Astrocyte (in vitro differentiated cells and primary cell): Measurements from ENCODE around the gene SYNE1. TPM values are rescaled to one million over a fixed set of nuclear protein-coding genes. Genes with fewer than 3 reads are reported as not detected.

Experiments
- DNase-seq: peaks from one replicate; pipeline ENCODE4 v3.0.0-alpha.2; 2010; ENCODE audit warnings: low read depth
- FAIRE-seq: peaks from 2 replicates; lab custom pipeline; 2011; peaks lifted over from hg19 to GRCh38; lab: Jason Lieb, UNC
- H2AFZ ChIP-seq: 2 replicates; pipeline ENCODE4 v1.6.0; 2012; ENCODE audit warnings: low read depth, low read length, inconsistent platforms
- H3K27ac ChIP-seq: 2 replicates; pipeline ENCODE4 v1.5.1; 2011; ENCODE audit warnings: low read depth, low read length, inconsistent platforms
- H3K27me3 ChIP-seq: 2 replicates; pipeline ENCODE4 v1.6.0; 2011; ENCODE audit warnings: low read length, inconsistent platforms; ENCODE audit not compliant: insufficient read depth
- H3K36me3 ChIP-seq: 2 replicates; pipeline ENCODE4 v1.5.1; 2011; ENCODE audit warnings: low read length, inconsistent platforms; ENCODE audit not compliant: insufficient read depth
- H3K4me1 ChIP-seq: 2 replicates; pipeline ENCODE4 v1.5.1; 2011; ENCODE audit warnings: low read length, inconsistent platforms; ENCODE audit not compliant: insufficient read depth
- H3K4me2 ChIP-seq: 2 replicates; pipeline ENCODE4 v1.6.0; 2012; ENCODE audit warnings: low read length, inconsistent platforms
- H3K4me3 ChIP-seq: 2 replicates; pipeline ENCODE4 v1.5.1; 2011; ENCODE audit warnings: low read depth, mild to moderate bottlenecking, low read length, inconsistent platforms; ENCODE audit not compliant: insufficient read depth
- H3K79me2 ChIP-seq: 2 replicates; pipeline ENCODE4 v1.6.0; 2012; ENCODE audit warnings: mild to moderate bottlenecking, low read length, inconsistent platforms; ENCODE audit not compliant: insufficient read depth
- H3K9ac ChIP-seq: 2 replicates; pipeline ENCODE4 v1.6.0; 2012; ENCODE audit warnings: mild to moderate bottlenecking, low read length, inconsistent platforms
- H3K9me3 ChIP-seq: 2 replicates; pipeline ENCODE4 v1.5.1; 2012; ENCODE audit warnings: low read depth, mild to moderate bottlenecking, low read length, inconsistent platforms; ENCODE audit not compliant: insufficient read depth
- H4K20me1 ChIP-seq: 2 replicates; pipeline ENCODE4 v1.6.0; 2012; ENCODE audit warnings: low read length, inconsistent platforms; ENCODE audit not compliant: insufficient read depth
- H3K27ac Mint-ChIP-seq: one replicate; pipeline ENCODE4 v1.8.0; 2021; ENCODE audit warnings: mild to moderate bottlenecking, mixed read lengths; ENCODE audit not compliant: unreplicated experiment
- H3K27me3 Mint-ChIP-seq: one replicate; pipeline ENCODE4 v1.8.0; 2021; ENCODE audit warnings: low read depth, mixed read lengths; ENCODE audit not compliant: unreplicated experiment
- H3K36me3 Mint-ChIP-seq: one replicate; pipeline ENCODE4 v1.8.0; 2021; ENCODE audit warnings: low read depth, mixed read lengths; ENCODE audit not compliant: unreplicated experiment
- H3K4me1 Mint-ChIP-seq: one replicate; pipeline ENCODE4 v1.8.0; 2021; ENCODE audit warnings: low read depth, mixed read lengths; ENCODE audit not compliant: unreplicated experiment
- H3K4me3 Mint-ChIP-seq: one replicate; pipeline ENCODE4 v1.8.0; 2021; ENCODE audit warnings: mild to moderate bottlenecking, moderate library complexity, mixed read lengths; ENCODE audit not compliant: unreplicated experiment
- H3K9me3 Mint-ChIP-seq: one replicate; pipeline ENCODE4 v1.8.0; 2021; ENCODE audit warnings: mild to moderate bottlenecking, mixed read lengths; ENCODE audit not compliant: unreplicated experiment
- EZH2 ChIP-seq: IDR thresholded peaks from 2 replicates; pipeline ENCODE4 v1.6.1; 2012; ENCODE audit warnings: mild to moderate bottlenecking, low read length, inconsistent platforms; ENCODE audit not compliant: insufficient read depth
- total RNA-seq: library from RNA; stranded (reverse); gene quantifications from 2 replicates; pipeline ENCODE4 v1.2.1, GENCODE V29; 2021
- TF ChIP-seq, protein P1 (sequence below): IDR thresholded peaks from 2 replicates; pipeline ENCODE4 v1.5.1; 2011; ENCODE audit warnings: low read depth, mild to moderate bottlenecking, inconsistent platforms, low read length, moderate library complexity; ENCODE audit not compliant: insufficient read depth

The SYNE1 gene
- total RNA-seq, 1 donor from 2014 or later, result 66.5 TPM

DNA sequence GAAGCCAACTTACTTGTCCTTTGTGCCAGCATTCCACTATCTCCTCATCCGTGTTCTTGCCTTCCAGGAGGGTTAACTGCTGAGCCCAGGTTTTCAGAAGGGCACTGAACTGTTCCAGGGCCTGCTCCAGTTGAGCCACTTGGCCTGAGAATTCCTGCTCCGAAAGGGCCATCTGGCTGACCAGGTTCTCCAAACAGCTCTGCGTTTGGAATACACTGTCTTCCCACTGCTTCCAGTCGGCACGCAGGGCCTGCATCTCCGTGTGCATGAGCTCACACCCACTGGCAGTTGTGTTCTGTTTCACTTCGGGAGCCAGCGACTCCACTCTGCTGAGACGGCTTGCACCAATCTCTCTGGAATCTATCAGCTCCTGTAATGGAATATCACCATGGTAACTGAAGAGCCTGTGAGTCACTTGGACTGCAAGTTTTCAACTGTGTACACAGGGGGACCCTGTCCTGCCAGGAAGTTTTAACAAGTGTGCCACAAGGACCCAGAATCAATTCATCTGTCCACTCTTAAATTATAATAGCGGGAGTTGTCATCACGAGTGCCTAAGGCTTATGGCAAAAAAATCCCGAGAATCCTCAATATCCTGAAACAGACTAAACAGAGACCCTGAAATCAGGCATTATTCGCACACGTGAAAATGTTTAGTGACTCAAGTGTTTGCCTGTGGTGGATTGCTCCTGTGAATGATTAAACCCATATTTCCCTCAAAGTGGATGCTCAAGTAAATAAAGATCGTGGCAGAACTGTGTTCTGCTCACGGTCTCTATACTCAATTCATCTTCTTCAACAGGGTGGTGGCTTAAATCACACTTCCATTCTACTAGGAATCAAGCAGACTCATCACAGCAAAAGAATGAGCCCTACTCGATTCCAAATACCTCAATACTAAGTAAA, 255.9 kb downstream of the SYNE1 start:
- TF ChIP-seq, protein P1, sequence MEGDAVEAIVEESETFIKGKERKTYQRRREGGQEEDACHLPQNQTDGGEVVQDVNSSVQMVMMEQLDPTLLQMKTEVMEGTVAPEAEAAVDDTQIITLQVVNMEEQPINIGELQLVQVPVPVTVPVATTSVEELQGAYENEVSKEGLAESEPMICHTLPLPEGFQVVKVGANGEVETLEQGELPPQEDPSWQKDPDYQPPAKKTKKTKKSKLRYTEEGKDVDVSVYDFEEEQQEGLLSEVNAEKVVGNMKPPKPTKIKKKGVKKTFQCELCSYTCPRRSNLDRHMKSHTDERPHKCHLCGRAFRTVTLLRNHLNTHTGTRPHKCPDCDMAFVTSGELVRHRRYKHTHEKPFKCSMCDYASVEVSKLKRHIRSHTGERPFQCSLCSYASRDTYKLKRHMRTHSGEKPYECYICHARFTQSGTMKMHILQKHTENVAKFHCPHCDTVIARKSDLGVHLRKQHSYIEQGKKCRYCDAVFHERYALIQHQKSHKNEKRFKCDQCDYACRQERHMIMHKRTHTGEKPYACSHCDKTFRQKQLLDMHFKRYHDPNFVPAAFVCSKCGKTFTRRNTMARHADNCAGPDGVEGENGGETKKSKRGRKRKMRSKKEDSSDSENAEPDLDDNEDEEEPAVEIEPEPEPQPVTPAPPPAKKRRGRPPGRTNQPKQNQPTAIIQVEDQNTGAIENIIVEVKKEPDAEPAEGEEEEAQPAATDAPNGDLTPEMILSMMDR, result no peak
- TF ChIP-seq EZH2, result no peak
- Histone ChIP-seq H3K4me2 (peak overlapping the region; percentile 93), H3K4me1 (peaks cover 17% of the 10 kb centered on the region), H3K27ac (peak overlapping the region; percentile 99), H3K4me3 (peak overlapping the region; percentile 96), H3K79me2 (peaks cover 44% of the 10 kb centered on the region), H3K36me3 (peaks cover 1% of the 10 kb centered on the region), H4K20me1 (peaks cover 10% of the 10 kb centered on the region), H3K27me3 (no peaks in the 10 kb centered on the region), H2AFZ (peak overlapping the region; percentile 42), H3K9me3 (no peaks in the 10 kb centered on the region), H3K9ac (peak overlapping the region; percentile 98)
- peaks cover 24% of the 10 kb centered on the region for H3K4me1 Mint-ChIP-seq
- H3K4me3 Mint-ChIP-seq, result peak overlapping the region; percentile 90
- H3K27ac Mint-ChIP-seq, result peak overlapping the region; percentile 100
- H3K36me3 Mint-ChIP-seq, result peaks cover 8% of the 10 kb centered on the region
- H3K27me3 Mint-ChIP-seq, result no peaks in the 10 kb centered on the region
- no peaks in the 10 kb centered on the region for H3K9me3 Mint-ChIP-seq
- peak; percentile 87 for FAIRE-seq
- DNase-seq, result peak; percentile 97

DNA sequence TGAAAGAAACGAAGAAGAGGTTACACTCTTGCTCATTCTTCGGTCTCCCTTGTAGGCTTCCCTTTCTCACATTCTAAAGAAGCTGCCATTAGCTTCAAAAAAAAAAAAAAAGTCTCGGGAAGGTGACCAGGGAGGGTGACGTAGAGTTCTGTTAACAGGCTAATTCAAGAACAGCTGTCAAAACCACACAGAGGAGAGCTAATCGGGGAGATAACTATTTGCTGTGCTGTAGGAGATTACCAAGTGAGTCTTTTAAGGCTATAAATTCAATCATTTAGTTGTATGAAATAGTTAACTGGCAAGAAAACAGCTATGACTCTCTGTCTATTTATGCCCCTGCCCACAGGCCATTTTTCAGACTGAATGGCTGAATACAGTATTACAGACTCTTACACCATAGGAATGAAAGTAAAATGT, 256.8 kb downstream of the SYNE1 start:
- H3K27me3 Mint-ChIP-seq, result no peaks in the 10 kb centered on the region
- no peaks in the 10 kb centered on the region for H3K27me3 ChIP-seq
- H3K4me3 ChIP-seq, result peak overlapping the region; percentile 96
- peak overlapping the region; percentile 99 for H3K27ac ChIP-seq
- peak; percentile 97 for DNase-seq
- no peak overlapping the region for H2AFZ ChIP-seq
- no peaks in the 10 kb centered on the region for H3K9me3 ChIP-seq
- peak overlapping the region; percentile 93 for H3K4me2 ChIP-seq
- peaks cover 10% of the 10 kb centered on the region for H4K20me1 ChIP-seq
- H3K9ac ChIP-seq, result peak overlapping the region; percentile 98
- peaks cover 17% of the 10 kb centered on the region for H3K4me1 ChIP-seq
- peaks cover 9% of the 10 kb centered on the region for H3K36me3 Mint-ChIP-seq
- TF ChIP-seq, protein P1, result no peak
- no peak for TF ChIP-seq EZH2
- H3K9me3 Mint-ChIP-seq, result no peaks in the 10 kb centered on the region
- H3K36me3 ChIP-seq, result peaks cover 4% of the 10 kb centered on the region
- FAIRE-seq, result peak; percentile 41
- peaks cover 24% of the 10 kb centered on the region for H3K4me1 Mint-ChIP-seq
- peak overlapping the region; percentile 100 for H3K27ac Mint-ChIP-seq
- H3K79me2 ChIP-seq, result peaks cover 49% of the 10 kb centered on the region
- H3K4me3 Mint-ChIP-seq, result peak overlapping the region; percentile 90
